Measurements from ENCODE around the gene RAPGEF4. TPM values are rescaled to one million over a fixed set of nuclear protein-coding genes. Genes with fewer than 3 reads are reported as not detected.

RAPGEF4 gene
- total RNA-seq, 1 experiment from 2014 or later = 2.2 TPM

DNA sequence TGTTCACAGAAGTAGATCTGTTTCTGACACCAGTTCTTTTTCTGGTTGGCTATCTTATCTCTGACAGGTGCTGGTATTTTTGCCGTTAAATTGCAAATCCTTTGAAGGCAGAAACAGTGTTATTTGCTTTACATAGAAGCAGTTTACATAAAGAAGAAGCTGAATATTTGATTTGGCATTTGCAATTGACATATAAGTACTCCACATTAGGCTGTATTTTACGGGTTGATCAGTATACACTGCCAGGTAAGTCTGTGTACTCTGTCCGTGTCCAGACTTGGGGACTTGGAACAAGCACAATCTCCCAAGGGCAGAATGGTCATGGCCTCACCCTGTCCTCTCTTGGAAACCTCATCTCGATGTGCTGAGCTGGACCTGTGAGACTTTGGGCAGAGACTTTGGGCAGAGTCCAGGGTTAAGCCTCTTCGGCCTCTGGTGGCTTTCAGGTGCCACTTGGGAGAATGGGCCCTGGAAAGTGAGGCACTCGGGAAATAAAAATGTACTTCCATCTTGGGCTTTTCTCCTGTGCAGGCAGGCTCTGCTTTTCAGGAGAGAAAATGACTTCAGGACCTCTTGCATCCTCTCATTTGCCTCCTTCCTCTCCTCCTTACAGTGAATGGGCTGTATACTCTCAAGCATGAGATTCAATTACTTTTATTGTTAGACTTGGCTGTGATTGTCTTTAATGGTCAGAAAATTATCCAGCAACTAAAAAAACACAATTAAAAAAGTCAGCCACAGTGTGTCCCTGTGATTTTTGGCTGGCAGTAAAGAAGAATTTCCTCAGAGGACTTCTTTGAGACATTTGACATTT, 108.5 kb downstream of the RAPGEF4 start:
- Mint-ChIP-seq H3K36me3 (no peaks in the 10 kb centered on the region), H3K4me1 (no peaks in the 10 kb centered on the region), H3K27ac (no peak overlapping the region), H3K4me3 (no peak overlapping the region), H3K9me3 (no peaks in the 10 kb centered on the region), H3K27me3 (ENCODE audit: low read depth) (no peaks in the 10 kb centered on the region)
- ATAC-seq (no peak), DNase-seq (ENCODE audit: low spot score) (no peak)
- ChIA-PET POLR2A (no interaction called here), CTCF (no interaction called here)
- TF ChIP-seq SMAD4 (CRISPR knock-in tag; IDR thresholded peaks at IDR 0.05) = no peak
- TF ChIP-seq, protein P1, sequence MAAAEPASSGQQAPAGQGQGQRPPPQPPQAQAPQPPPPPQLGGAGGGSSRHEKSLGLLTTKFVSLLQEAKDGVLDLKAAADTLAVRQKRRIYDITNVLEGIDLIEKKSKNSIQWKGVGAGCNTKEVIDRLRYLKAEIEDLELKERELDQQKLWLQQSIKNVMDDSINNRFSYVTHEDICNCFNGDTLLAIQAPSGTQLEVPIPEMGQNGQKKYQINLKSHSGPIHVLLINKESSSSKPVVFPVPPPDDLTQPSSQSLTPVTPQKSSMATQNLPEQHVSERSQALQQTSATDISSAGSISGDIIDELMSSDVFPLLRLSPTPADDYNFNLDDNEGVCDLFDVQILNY (CRISPR knock-in tag; IDR thresholded peaks at IDR 0.05) = no peak
- no peak for TF ChIP-seq NFATC4 (CRISPR knock-in tag; IDR thresholded peaks at IDR 0.05)
- TF ChIP-seq NFE2L1 (CRISPR knock-in tag; IDR thresholded peaks at IDR 0.05) = no peak
- TF ChIP-seq TEAD1 (CRISPR knock-in tag; IDR thresholded peaks at IDR 0.05) = no peak
- TF ChIP-seq ETV6 (CRISPR knock-in tag; IDR thresholded peaks at IDR 0.05) = no peak
- TF ChIP-seq, protein P2, sequence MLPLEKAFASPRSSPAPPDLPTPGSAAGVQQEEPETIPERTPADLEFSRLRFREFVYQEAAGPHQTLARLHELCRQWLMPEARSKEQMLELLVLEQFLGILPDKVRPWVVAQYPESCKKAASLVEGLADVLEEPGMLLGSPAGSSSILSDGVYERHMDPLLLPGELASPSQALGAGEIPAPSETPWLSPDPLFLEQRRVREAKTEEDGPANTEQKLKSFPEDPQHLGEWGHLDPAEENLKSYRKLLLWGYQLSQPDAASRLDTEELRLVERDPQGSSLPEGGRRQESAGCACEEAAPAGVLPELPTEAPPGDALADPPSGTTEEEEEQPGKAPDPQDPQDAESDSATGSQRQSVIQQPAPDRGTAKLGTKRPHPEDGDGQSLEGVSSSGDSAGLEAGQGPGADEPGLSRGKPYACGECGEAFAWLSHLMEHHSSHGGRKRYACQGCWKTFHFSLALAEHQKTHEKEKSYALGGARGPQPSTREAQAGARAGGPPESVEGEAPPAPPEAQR (CRISPR knock-in tag; IDR thresholded peaks at IDR 0.05) = no peak
- no peak for TF ChIP-seq ESRRA (CRISPR knock-in tag; IDR thresholded peaks at IDR 0.05; ENCODE audit: borderline replicate concordance)
- no peak for TF ChIP-seq JUN (CRISPR knock-in tag; IDR thresholded peaks at IDR 0.05)
- TF ChIP-seq, protein P3, sequence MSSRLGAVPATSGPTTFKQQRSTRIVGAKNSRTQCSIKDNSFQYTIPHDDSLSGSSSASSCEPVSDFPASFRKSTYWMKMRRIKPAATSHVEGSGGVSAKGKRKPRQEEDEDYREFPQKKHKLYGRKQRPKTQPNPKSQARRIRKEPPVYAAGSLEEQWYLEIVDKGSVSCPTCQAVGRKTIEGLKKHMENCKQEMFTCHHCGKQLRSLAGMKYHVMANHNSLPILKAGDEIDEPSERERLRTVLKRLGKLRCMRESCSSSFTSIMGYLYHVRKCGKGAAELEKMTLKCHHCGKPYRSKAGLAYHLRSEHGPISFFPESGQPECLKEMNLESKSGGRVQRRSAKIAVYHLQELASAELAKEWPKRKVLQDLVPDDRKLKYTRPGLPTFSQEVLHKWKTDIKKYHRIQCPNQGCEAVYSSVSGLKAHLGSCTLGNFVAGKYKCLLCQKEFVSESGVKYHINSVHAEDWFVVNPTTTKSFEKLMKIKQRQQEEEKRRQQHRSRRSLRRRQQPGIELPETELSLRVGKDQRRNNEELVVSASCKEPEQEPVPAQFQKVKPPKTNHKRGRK (CRISPR knock-in tag; IDR thresholded peaks at IDR 0.05; ENCODE audit: borderline replicate concordance) = no peak
- TF ChIP-seq RORB (CRISPR knock-in tag; IDR thresholded peaks at IDR 0.05) = no peak
- no peak for TF ChIP-seq FOXP1 (CRISPR knock-in tag; IDR thresholded peaks at IDR 0.05; ENCODE audit: borderline replicate concordance)
- TF ChIP-seq, protein P4, sequence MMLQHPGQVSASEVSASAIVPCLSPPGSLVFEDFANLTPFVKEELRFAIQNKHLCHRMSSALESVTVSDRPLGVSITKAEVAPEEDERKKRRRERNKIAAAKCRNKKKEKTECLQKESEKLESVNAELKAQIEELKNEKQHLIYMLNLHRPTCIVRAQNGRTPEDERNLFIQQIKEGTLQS (CRISPR knock-in tag; conservative IDR thresholded peaks at IDR 0.05) = no peak
- TF ChIP-seq TEAD4 (CRISPR knock-in tag; IDR thresholded peaks at IDR 0.05) = no peak
- TF ChIP-seq NR2C2 (CRISPR knock-in tag; IDR thresholded peaks at IDR 0.05) = no peak

DNA sequence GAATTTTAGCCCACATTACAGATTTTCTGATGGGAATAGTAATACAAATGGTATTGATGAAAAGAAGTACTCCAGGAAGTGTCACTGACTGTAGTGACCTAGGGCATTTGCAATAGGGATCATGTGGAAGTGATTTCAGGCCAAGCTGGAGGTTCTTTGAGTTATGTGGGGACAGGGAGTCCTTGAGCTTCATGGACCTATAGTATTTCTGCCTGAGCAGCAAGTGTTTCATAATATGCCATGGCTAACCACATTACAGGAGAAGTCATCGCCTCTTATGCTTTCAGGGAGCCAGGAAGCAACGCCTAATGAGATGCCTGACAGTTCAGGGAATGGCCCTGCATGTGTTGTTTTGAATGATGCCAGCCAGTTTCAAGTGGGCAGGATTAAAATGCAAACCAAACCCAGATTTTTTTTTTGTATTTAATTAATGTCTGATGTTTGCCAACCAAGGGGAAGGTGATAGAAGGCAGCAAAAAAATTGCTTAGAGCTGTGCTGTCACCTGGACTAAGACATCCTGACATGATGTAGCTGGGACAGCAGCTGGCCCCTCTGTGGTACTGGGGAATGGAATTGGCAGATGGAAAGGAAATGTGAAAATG, 109.5 kb downstream of the RAPGEF4 start:
- POLR2A ChIA-PET = no interaction called here
- TF ChIP-seq, protein P5, sequence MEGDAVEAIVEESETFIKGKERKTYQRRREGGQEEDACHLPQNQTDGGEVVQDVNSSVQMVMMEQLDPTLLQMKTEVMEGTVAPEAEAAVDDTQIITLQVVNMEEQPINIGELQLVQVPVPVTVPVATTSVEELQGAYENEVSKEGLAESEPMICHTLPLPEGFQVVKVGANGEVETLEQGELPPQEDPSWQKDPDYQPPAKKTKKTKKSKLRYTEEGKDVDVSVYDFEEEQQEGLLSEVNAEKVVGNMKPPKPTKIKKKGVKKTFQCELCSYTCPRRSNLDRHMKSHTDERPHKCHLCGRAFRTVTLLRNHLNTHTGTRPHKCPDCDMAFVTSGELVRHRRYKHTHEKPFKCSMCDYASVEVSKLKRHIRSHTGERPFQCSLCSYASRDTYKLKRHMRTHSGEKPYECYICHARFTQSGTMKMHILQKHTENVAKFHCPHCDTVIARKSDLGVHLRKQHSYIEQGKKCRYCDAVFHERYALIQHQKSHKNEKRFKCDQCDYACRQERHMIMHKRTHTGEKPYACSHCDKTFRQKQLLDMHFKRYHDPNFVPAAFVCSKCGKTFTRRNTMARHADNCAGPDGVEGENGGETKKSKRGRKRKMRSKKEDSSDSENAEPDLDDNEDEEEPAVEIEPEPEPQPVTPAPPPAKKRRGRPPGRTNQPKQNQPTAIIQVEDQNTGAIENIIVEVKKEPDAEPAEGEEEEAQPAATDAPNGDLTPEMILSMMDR (IDR thresholded peaks at IDR 0.05) = no peak
- TF ChIP-seq TEAD1 (CRISPR knock-in tag; IDR thresholded peaks at IDR 0.05) (no peak), IRF2 (CRISPR knock-in tag; IDR thresholded peaks at IDR 0.05; ENCODE audit: borderline replicate concordance, low read depth) (no peak), ZNF396 (CRISPR knock-in tag; IDR thresholded peaks at IDR 0.05; ENCODE audit: borderline replicate concordance) (no peak)
- TF ChIP-seq, protein P6, sequence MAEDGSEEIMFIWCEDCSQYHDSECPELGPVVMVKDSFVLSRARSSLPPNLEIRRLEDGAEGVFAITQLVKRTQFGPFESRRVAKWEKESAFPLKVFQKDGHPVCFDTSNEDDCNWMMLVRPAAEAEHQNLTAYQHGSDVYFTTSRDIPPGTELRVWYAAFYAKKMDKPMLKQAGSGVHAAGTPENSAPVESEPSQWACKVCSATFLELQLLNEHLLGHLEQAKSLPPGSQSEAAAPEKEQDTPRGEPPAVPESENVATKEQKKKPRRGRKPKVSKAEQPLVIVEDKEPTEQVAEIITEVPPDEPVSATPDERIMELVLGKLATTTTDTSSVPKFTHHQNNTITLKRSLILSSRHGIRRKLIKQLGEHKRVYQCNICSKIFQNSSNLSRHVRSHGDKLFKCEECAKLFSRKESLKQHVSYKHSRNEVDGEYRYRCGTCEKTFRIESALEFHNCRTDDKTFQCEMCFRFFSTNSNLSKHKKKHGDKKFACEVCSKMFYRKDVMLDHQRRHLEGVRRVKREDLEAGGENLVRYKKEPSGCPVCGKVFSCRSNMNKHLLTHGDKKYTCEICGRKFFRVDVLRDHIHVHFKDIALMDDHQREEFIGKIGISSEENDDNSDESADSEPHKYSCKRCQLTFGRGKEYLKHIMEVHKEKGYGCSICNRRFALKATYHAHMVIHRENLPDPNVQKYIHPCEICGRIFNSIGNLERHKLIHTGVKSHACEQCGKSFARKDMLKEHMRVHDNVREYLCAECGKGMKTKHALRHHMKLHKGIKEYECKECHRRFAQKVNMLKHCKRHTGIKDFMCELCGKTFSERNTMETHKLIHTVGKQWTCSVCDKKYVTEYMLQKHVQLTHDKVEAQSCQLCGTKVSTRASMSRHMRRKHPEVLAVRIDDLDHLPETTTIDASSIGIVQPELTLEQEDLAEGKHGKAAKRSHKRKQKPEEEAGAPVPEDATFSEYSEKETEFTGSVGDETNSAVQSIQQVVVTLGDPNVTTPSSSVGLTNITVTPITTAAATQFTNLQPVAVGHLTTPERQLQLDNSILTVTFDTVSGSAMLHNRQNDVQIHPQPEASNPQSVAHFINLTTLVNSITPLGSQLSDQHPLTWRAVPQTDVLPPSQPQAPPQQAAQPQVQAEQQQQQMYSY (CRISPR knock-in tag; IDR thresholded peaks at IDR 0.05) = no peak

More for the DNA sequence above, 109.5 kb downstream of the RAPGEF4 start:
- DNase-seq (ENCODE audit: low spot score) (no peak), ATAC-seq (no peak)
- Mint-ChIP-seq H3K27ac (no peak overlapping the region), H3K4me1 (no peaks in the 10 kb centered on the region), H3K9me3 (no peaks in the 10 kb centered on the region), H3K27me3 (ENCODE audit: low read depth) (no peaks in the 10 kb centered on the region), H3K36me3 (no peaks in the 10 kb centered on the region), H3K4me3 (no peak overlapping the region)
- CTCF ChIA-PET = no interaction called here
